HG03520 (cell line): ENCODE data around the gene SLC43A1.

ENCODE experiments used
- ATAC-seq: cut with Tn5 transposase; IDR thresholded peaks from one replicate; pipeline ENCODE4 v1.9.1; 2021; ENCODE audit warnings: mild to moderate bottlenecking, moderate library complexity; ENCODE audit not compliant: unreplicated experiment

SLC43A1 gene

GRCh38 chr11:57434640-57435546 lies 80.6 kb downstream of the SLC43A1 start:
- no peak for ATAC-seq
